H9 (cell line): ENCODE results near the gene GRHL3. TPM values are rescaled to one million over a fixed set of nuclear protein-coding genes. Genes with fewer than 3 reads are reported as not detected.

Experiments used
- DNase-seq: peaks from one replicate; pipeline ENCODE4 v3.0.0-alpha.2; 2017
- H2AFZ ChIP-seq: one replicate; pipeline ENCODE4 v1.6.1; 2013; ENCODE audit warnings: mild to moderate bottlenecking, low read length, control low read depth, moderate library complexity
- H2AK5ac ChIP-seq: 2 replicates; pipeline ENCODE4 v1.6.1; 2013; ENCODE audit warnings: low read length, control low read depth, mixed read lengths; ENCODE audit not compliant: insufficient read length
- H2BK120ac ChIP-seq: one replicate; pipeline ENCODE4 v1.6.1; 2013; ENCODE audit warnings: low read depth, mild to moderate bottlenecking, low read length, control low read depth, inconsistent platforms; ENCODE audit not compliant: poor library complexity, severe bottlenecking
- H2BK12ac ChIP-seq: 2 replicates; pipeline ENCODE4 v1.6.1; 2013; ENCODE audit warnings: low read length, control low read depth, mixed read lengths, low read depth; ENCODE audit not compliant: insufficient read length
- H2BK15ac ChIP-seq: 2 replicates; pipeline ENCODE4 v1.6.1; 2013; ENCODE audit warnings: low read depth, low read length, control low read depth
- H2BK20ac ChIP-seq: one replicate; pipeline ENCODE4 v1.6.1; 2013; ENCODE audit warnings: low read depth, mild to moderate bottlenecking, low read length, control low read depth, inconsistent platforms; ENCODE audit not compliant: poor library complexity, severe bottlenecking
- H2BK5ac ChIP-seq: 2 replicates; pipeline ENCODE4 v1.6.1; 2013; ENCODE audit warnings: low read length, control low read depth, mixed read lengths; ENCODE audit not compliant: insufficient read length
- H3K14ac ChIP-seq: 2 replicates; pipeline ENCODE4 v1.6.1; 2013; ENCODE audit warnings: low read length, control low read depth; ENCODE audit not compliant: insufficient read depth
- H3K18ac ChIP-seq: 2 replicates; pipeline ENCODE4 v1.6.1; 2013; ENCODE audit warnings: low read depth, mild to moderate bottlenecking, mixed read lengths, low read length, control low read depth; ENCODE audit not compliant: insufficient read length
- H3K23ac ChIP-seq: 2 replicates; pipeline ENCODE4 v1.6.1; 2013; ENCODE audit warnings: low read length, control low read depth, mixed read lengths, low read depth; ENCODE audit not compliant: insufficient read length
- H3K23me2 ChIP-seq: 2 replicates; pipeline ENCODE4 v1.6.1; 2013; ENCODE audit warnings: low read depth, mild to moderate bottlenecking, mixed read lengths, low read length, control low read depth; ENCODE audit not compliant: insufficient read length, poor library complexity, severe bottlenecking
- H3K27ac ChIP-seq: 2 replicates; pipeline ENCODE4 v1.5.1; 2013; ENCODE audit warnings: low read length, control low read depth, mixed read lengths, low read depth; ENCODE audit not compliant: insufficient read length
- H3K27me3 ChIP-seq: 2 replicates; pipeline ENCODE4 v1.6.1; 2013; ENCODE audit warnings: low read length, control low read depth, inconsistent platforms; ENCODE audit not compliant: insufficient read depth
- H3K4ac ChIP-seq: 2 replicates; pipeline ENCODE4 v1.6.1; 2013; ENCODE audit warnings: low read depth, mild to moderate bottlenecking, control low read depth, inconsistent platforms, low read length, moderate library complexity
- H3K4me1 ChIP-seq: 2 replicates; pipeline ENCODE4 v1.6.1; 2013; ENCODE audit warnings: low read length, control low read depth, inconsistent platforms; ENCODE audit not compliant: insufficient read depth
- H3K4me2 ChIP-seq: 2 replicates; pipeline ENCODE4 v1.6.1; 2013; ENCODE audit warnings: low read length, control low read depth, mixed read lengths; ENCODE audit not compliant: insufficient read length, insufficient read depth
- H3K56ac ChIP-seq: 2 replicates; pipeline ENCODE4 v1.6.1; 2013; ENCODE audit warnings: low read depth, mild to moderate bottlenecking, mixed read lengths, low read length, control low read depth; ENCODE audit not compliant: insufficient read length
- H3K79me1 ChIP-seq: 2 replicates; pipeline ENCODE4 v1.6.1; 2013; ENCODE audit warnings: low read depth, mild to moderate bottlenecking, moderate library complexity, low read length, control low read depth, inconsistent platforms; ENCODE audit not compliant: insufficient read depth, poor library complexity, severe bottlenecking
- H3K79me2 ChIP-seq: 2 replicates; pipeline ENCODE4 v1.6.1; 2013; ENCODE audit warnings: low read length, control low read depth, inconsistent platforms; ENCODE audit not compliant: insufficient read depth
- H3K9ac ChIP-seq: 2 replicates; pipeline ENCODE4 v1.6.1; 2013; ENCODE audit warnings: low read length, control low read depth, mixed read lengths; ENCODE audit not compliant: insufficient read length; ENCODE audit errors: extremely low read depth
- H3K9me3 ChIP-seq: one replicate; pipeline ENCODE4 v1.6.1; 2013; ENCODE audit warnings: low read depth, low read length, inconsistent platforms; ENCODE audit not compliant: control insufficient read depth
- H3T11ph ChIP-seq: one replicate; pipeline ENCODE4 v1.6.1; 2013; ENCODE audit warnings: mild to moderate bottlenecking, low read length, control low read depth, inconsistent platforms
- H4K20me1 ChIP-seq: one replicate; pipeline ENCODE4 v1.6.1; 2013; ENCODE audit not compliant: control insufficient read depth, insufficient read length, insufficient read depth
- H4K5ac ChIP-seq: 2 replicates; pipeline ENCODE4 v1.6.1; 2013; ENCODE audit warnings: low read depth, mild to moderate bottlenecking, mixed read lengths, low read length, control low read depth; ENCODE audit not compliant: insufficient read length
- H4K8ac ChIP-seq: replicated peaks from 2 replicates; pipeline ENCODE4 v1.6.1; 2013; ENCODE audit warnings: low read length, control low read depth, mixed read lengths, low read depth; ENCODE audit not compliant: insufficient read length
- H4K91ac ChIP-seq: 2 replicates; pipeline ENCODE4 v1.6.1; 2013; ENCODE audit warnings: low read depth, mild to moderate bottlenecking, moderate library complexity, mixed read lengths, low read length, control low read depth; ENCODE audit not compliant: insufficient read length
- H3K27ac Mint-ChIP-seq, 3 experiments: 2 replicates in 2 of 3; 3 replicates in 1 of 3; pipeline ENCODE4 v1.8.0; 2020 to 2021; ENCODE audit warnings: mixed read lengths in 3 of 3, mild to moderate bottlenecking in 1 of 3, moderate library complexity in 1 of 3
- H3K27me3 Mint-ChIP-seq: 2 replicates; pipeline ENCODE4 v1.8.0; 2021; ENCODE audit warnings: low read depth, mild to moderate bottlenecking, moderate library complexity, mixed read lengths
- H3K36me3 Mint-ChIP-seq, 3 experiments: 2 replicates in 2 of 3; 3 replicates in 1 of 3; pipeline ENCODE4 v1.8.0; 2020 to 2021; ENCODE audit warnings: low read depth in 3 of 3, mixed read lengths in 3 of 3; ENCODE audit not compliant: insufficient read depth in 1 of 3
- H3K4me1 Mint-ChIP-seq, 2 experiments: 2 replicates each; pipeline ENCODE4 v1.8.0; 2020; ENCODE audit warnings: mixed read lengths in 2 of 2
- H3K4me3 Mint-ChIP-seq, 2 experiments: 2 replicates in 1 of 2; 3 replicates in 1 of 2; pipeline ENCODE4 v1.8.0; 2020 to 2021; ENCODE audit warnings: mild to moderate bottlenecking in 2 of 2, mixed read lengths in 2 of 2, moderate library complexity in 1 of 2
- H3K9me3 Mint-ChIP-seq, 2 experiments: 2 replicates in 1 of 2; 3 replicates in 1 of 2; pipeline ENCODE4 v1.8.0; 2020; ENCODE audit warnings: mild to moderate bottlenecking in 2 of 2, mixed read lengths in 2 of 2, moderate library complexity in 1 of 2
- CTCF ChIP-seq: fragments of 200-600 bp; sonication (generic); conservative IDR thresholded peaks from 3 replicates; pipeline ENCODE4 v1.8.0; 2021; ENCODE audit warnings: antibody characterized with exemption, mild to moderate bottlenecking
- WGBS: extraction: QIAGEN DNeasy Blood & Tissue Kit; methylation state at CpG from one replicate; pipeline ENCODE4 v1.1.7; 2013; ENCODE audit warnings: missing lambda C conversion rate, low lambda C conversion rate, mixed read lengths; ENCODE audit not compliant: insufficient read length; ENCODE audit errors: extremely low coverage; 5-methylcytosine and 5-hydroxymethylcytosine counted together
- total RNA-seq: library from RNA; stranded (reverse); gene quantifications from 2 replicates; pipeline ENCODE4 v1.2.1, GENCODE V29; 2021

GRHL3 gene
- total RNA-seq, 1 experiment from 2014 or later = 3.5 TPM

DNA sequence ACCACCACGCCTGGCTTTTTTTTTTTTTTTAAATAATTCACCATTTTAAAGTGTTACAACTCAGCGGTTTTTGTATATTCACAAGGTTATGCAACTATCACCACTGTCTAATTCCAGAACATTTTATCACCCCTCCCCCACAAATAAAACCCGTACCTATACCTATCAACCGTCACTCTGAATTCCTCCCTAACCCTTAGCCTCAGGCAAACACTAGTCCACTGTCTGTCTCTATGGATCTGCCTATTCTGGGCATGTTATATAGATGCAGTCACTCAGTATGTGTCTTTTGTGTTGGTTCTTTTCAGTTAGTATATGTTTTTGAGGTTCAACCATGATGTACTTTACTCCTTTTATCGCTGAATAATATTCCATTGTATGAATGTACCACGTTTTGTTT, 19.3 kb upstream of the GRHL3 start:
- Histone ChIP-seq H3K4me1 (peaks cover 2% of the 10 kb centered on the region), H3K23ac (no peak overlapping the region), H4K8ac (no peak overlapping the region), H3K56ac (no peak overlapping the region), H3K14ac (no peak overlapping the region), H3K27me3 (no peaks in the 10 kb centered on the region), H2BK120ac (no peak overlapping the region), H2BK15ac (no peak overlapping the region), H3T11ph (no peak overlapping the region), H3K9ac (no peak overlapping the region), H2AFZ (no peak overlapping the region), H3K79me1 (no peaks in the 10 kb centered on the region), H4K20me1 (no peaks in the 10 kb centered on the region), H3K79me2 (no peaks in the 10 kb centered on the region), H3K9me3 (no peaks in the 10 kb centered on the region), H2BK20ac (no peak overlapping the region), H4K5ac (no peak overlapping the region), H3K4ac (no peak overlapping the region), H2AK5ac (no peak overlapping the region), H3K18ac (no peak overlapping the region), H3K4me2 (no peak overlapping the region), H4K91ac (no peak overlapping the region), H2BK5ac (no peak overlapping the region), H3K27ac (no peak overlapping the region), H3K23me2 (no peaks in the 10 kb centered on the region), H2BK12ac (no peak overlapping the region)
- H3K27me3 Mint-ChIP-seq = peaks cover 1% of the 10 kb centered on the region; the same call in 1 of the 2 replicates
- peaks cover 25 to 36% of the 10 kb centered on the region in 2 experiments for H3K4me1 Mint-ChIP-seq
- no peaks in the 10 kb centered on the region for H3K9me3 Mint-ChIP-seq
- no peaks in the 10 kb centered on the region for H3K36me3 Mint-ChIP-seq
- H3K4me3 Mint-ChIP-seq = no peak overlapping the region
- no peak for TF ChIP-seq CTCF
- no CpG with 5 or more reads among the region's 6 CpGs for WGBS
- no peak overlapping the region for H3K27ac Mint-ChIP-seq
- no peak for DNase-seq
